Measurements from ENCODE around the gene ZNF827.

- TF ChIP-seq CTCF (tag by site-specific recombination; IDR thresholded peaks at IDR 0.05) (no peak), ZBTB20 (tag by site-specific recombination; IDR thresholded peaks at IDR 0.05) (no peak), REST (tag by site-specific recombination; IDR thresholded peaks at IDR 0.05) (no peak)
Measured at GRCh38 chr4:145860897-145861296, 77.7 kb downstream of the ZNF827 start.

Measured in HEK293 (cell line).